ENCODE results near the gene ZNF770.
"Not testable (repeated sequence)": the region's sequence is repeated elsewhere in the genome, so short reads cannot be mapped to it uniquely, and the experiment has no call there.

The ZNF770 gene

GRCh38 chr15:34973512-34973911 lies 14.6 kb downstream of the ZNF770 start:
- FAIRE-seq = no peak

DNA sequence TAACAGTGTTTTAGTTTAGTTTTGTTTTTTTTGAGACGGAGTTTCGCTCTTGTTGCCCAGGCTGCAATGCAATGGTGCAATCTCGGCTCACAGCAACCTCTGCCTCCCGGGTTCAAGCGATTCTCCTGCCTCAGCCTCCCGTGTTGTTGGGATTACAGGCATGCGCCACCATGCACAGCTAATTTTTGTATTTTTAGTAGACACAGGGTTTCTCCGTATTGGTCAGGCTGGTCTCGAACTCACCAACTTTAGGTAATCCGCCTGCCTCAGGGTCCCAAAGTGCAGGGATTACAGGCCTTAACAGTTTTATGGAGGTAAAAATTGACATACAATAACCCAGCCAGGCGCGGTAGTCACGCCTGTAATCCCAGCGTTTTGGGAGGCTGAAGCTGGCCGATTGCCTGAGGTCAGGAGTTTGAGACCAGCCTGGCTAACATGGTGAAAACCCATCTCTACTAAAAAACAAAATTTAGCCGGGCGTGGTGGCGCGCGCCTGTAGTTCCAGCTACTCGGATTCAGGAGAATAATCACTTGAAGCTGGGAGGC lies 17.9 kb downstream of the ZNF770 start:
- not testable (repeated sequence) for FAIRE-seq

- peak; percentile 97 for FAIRE-seq
Observed at GRCh38 chr15:34969340-34970097, 18.6 kb downstream of the ZNF770 start, which contains the start of gene AQR. AQR (minus strand) TSS chr15:34969742; CDS start chr15:34969613, 129 bp downstream.

- FAIRE-seq = no peak
Observed at GRCh38 chr15:34964277-34964676, 23.8 kb downstream of the ZNF770 start.

GRCh38 chr15:34953851-34954250 lies 34.2 kb downstream of the ZNF770 start:
- no peak for FAIRE-seq

DNA sequence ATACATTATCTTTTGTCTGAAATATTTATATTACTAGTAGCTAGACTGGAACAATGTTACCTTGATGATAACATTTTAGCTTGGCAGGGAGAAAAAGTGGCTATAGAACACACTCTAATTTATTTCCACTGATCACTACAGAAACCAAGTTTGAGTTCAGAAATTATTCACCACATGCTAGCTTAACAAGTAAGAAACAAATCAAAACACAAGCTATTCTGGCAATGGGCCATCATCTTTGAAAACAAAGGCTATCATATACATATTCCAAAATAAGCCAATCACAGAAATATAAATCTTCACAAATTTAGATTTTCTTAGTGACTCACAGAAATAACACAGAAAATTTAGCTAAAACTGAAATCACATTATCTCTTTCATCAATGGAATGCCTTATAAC lies 35.6 kb downstream of the ZNF770 start:
- FAIRE-seq = no peak

DNA sequence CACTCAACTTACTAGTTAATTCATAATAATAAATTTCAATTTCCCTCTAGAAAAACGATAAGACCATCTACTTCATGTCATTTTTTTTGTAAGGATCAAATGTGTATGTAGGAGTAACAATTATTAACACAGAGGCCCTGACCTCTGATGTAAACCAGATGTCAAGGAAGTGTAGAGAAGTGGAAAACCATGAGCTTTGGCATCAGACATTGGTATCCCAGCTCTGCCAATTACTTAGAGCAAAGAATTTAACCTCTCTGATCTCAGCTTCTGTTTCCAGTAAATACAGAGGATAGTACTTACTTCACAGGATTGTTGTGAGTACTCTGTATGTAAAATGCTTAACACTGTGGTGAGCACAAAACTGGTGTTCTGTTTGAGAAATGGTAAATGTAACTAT lies 36.1 kb downstream of the ZNF770 start:
- no peak for FAIRE-seq

DNA sequence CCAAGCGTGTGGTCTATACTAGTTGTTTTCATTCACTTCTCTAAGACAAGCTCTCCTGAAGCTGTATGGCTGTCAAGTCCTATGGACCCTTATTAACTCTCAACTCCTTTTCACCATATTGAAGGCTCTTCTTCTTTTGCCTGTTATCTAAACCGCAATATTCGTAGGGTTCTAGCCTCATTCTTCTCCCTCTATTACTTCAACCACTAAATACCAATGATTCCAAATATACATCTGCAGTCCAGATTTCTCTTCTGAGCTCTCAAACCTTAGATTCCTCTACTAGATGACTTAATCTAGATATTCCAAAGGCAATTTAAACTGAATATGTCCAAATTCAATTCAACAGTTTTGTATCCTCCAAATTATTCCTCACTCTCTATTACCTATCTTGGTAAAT lies 43.2 kb downstream of the ZNF770 start:
- FAIRE-seq = no peak

- peak; percentile 42 for FAIRE-seq
Observed at GRCh38 chr15:34943711-34944110, 44.4 kb downstream of the ZNF770 start.

GRCh38 chr15:34943264-34943663 lies 44.8 kb downstream of the ZNF770 start:
- FAIRE-seq = not testable (repeated sequence)

- FAIRE-seq = no peak
Observed at GRCh38 chr15:34942363-34942762, 45.7 kb downstream of the ZNF770 start.

DNA sequence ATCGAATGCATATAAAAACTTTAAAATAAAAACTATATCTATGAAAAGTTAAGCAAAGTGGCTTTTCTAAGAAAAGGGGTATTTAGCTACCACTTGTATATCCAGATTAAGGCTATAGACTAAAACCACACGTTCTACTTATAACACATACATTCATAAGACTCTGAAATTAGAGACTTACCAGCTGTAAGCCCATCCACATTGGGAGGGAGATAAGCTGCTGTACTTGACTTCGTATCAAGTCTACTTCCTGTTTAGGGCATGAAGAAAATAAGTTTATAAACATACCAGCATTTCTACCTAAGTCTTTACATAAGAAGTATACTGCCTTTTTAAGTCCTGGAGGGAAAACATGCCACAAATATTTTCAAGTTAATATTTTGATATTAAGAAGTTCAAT lies 46.3 kb downstream of the ZNF770 start:
- FAIRE-seq = no peak

DNA sequence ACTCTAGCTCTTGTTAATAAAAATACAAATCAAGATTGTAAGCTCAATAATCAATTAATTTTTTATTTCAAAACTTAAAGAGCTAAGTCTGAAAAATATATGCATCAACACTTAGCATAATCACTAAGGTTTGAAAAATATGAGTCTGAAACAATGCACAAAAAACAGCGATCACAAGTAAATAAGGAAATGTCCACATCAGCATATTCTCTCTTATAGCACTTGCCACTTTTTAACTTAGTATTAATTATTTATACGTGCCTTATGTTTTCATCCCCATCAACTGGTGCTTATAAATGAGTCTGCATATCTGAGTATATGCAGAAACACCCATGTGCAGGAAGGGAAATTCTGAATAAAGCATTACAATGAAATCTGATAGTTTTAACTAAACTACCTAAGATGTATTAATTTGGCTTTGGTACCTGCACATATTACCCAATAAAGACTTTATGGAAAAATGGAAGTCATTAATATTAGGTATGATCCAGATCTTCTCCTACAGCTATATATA lies 46.8 kb downstream of the ZNF770 start:
- FAIRE-seq = peak; percentile 47

DNA sequence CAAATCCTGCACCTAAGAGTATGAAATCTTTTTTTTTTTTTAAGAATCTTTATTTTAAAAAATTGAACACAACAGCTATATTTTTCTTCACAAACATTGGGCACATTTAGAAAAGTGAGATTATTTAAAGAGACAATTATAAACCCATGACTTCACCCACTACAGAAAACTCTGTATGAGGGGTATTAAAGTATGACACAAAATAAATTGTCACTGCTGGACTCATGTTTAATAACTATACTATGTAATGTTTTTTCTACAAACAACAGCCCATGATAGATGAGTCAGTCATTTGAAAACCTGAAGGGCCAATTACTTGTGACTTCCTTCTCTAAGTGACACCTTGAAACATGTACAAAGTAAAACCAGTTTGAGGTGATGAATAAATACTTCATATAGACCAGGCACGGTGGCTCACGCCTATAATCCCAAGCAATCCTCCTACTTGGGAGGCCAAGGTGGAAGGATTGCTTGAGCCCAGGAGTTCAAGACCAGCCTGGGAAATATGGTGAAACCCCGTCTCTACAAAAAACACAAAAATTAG lies 54.6 kb downstream of the ZNF770 start:
- no peak for FAIRE-seq

DNA sequence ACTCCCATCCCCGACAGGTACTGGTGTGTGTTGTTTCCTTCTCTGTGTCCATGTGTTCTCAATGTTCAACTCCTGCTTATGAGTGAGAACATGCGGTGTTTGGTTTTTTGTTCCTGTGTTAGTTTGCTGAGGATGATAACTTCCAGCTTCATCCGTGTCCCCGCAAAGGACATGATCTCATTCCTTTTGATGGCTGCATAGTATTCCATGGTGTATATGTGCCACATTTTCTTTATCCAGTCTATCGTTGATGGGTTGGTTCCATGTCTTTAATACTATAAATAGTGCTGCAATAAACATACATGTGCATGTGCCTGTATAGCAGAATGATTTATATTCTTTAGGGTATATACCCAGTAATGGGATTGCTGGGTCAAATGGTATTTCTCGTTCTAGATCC lies 59.7 kb downstream of the ZNF770 start:
- FAIRE-seq = not testable (repeated sequence)
